ENCODE results near the gene MBOAT1.
A peak's percentile ranks its signal among the peaks of the same experiment; 100 is the strongest.

Gene MBOAT1

GRCh38 chr6:20182069-20182468 is 30.2 kb downstream of the MBOAT1 start:
- H3K4me3 ChIP-seq (ENCODE audit: low read depth, low read length): no peak overlapping the region
- H3K9me3 ChIP-seq (ENCODE audit: control insufficient read depth, insufficient read depth, low read depth, low read length): no peaks in the 10 kb centered on the region
- H3K4me1 ChIP-seq (ENCODE audit: control insufficient read depth, insufficient read depth, low read length): peaks cover 10% of the 10 kb centered on the region
- CTCF ChIA-PET: interaction anchor here (0.6 to 0.7 kb wide), 2 partner anchors 8 to 43 kb away, joined by 3 read pairs; no protein-coding TSS in a partner anchor
- TF ChIP-seq ZNF19 (tag by site-specific recombination; IDR thresholded peaks at IDR 0.05; ENCODE audit: low read depth): no peak
- no peak for TF ChIP-seq CTCF (tag by site-specific recombination; IDR thresholded peaks at IDR 0.05)
- TF ChIP-seq SETDB1 (IDR thresholded peaks at IDR 0.05; ENCODE audit: insufficient read length, low read length): peak; percentile 51
- no peak overlapping the region for H3K27ac ChIP-seq (ENCODE audit: extremely low read depth, low read depth, low read length)
- POLR2A ChIA-PET: no interaction called here
- H3K36me3 ChIP-seq (ENCODE audit: control insufficient read depth in 2 of 2, insufficient read depth in 1 of 2, low read length in 2 of 2): no peaks in the 10 kb centered on the region; a peak in 1 of 3 replicates

GRCh38 chr6:20180935-20181334 is 31.3 kb downstream of the MBOAT1 start:
- Histone ChIP-seq H3K27ac (ENCODE audit: extremely low read depth, low read depth, low read length) (no peak overlapping the region), H3K36me3 (ENCODE audit: control insufficient read depth in 2 of 2, insufficient read depth in 1 of 2, low read length in 2 of 2) (no peaks in the 10 kb centered on the region; a peak in 1 of 3 replicates), H3K4me1 (ENCODE audit: control insufficient read depth, insufficient read depth, low read length) (peaks cover 10% of the 10 kb centered on the region), H3K4me3 (ENCODE audit: low read depth, low read length) (no peak overlapping the region), H3K9me3 (ENCODE audit: control insufficient read depth, insufficient read depth, low read depth, low read length) (no peaks in the 10 kb centered on the region)
- CTCF ChIA-PET: interaction anchor here (0.6 kb wide), 1 partner anchor 23 kb away, joined by 5 read pairs; no protein-coding TSS in a partner anchor
- TF ChIP-seq ZNF10 (tag by site-specific recombination; IDR thresholded peaks at IDR 0.05) (peak; percentile 68; the same call in 1 of the 2 replicates), WT1 (tag by site-specific recombination; IDR thresholded peaks at IDR 0.05) (0 out of 2 replicates have a peak, but pooled peaks have one; percentile 20), ZNF558 (tag by site-specific recombination; IDR thresholded peaks at IDR 0.05) (no peak), PRDM2 (tag by site-specific recombination; IDR thresholded peaks at IDR 0.05; ENCODE audit: borderline replicate concordance) (no peak), PRDM10 (tag by site-specific recombination; IDR thresholded peaks at IDR 0.05) (peak; percentile 87), ZNF791 (tag by site-specific recombination; IDR thresholded peaks at IDR 0.05) (no peak), SCRT2 (tag by site-specific recombination; IDR thresholded peaks at IDR 0.05) (peak; percentile 71)
- POLR2A ChIA-PET: no interaction called here

Data from HEK293 (cell line).